Endothelial cell of umbilical vein (primary cell): ENCODE data around the gene ITPR1. TPM values are rescaled to one million over a fixed set of nuclear protein-coding genes. Genes with fewer than 3 reads are reported as not detected.

Source experiments
- BruUV-seq: library from RNA; stranded (reverse); fragments of 400-500 nt; replicated peaks from 2 replicates; lab custom pipeline; 2021; lab: Mats Ljungman, UMichigan
- CTCF ChIA-PET: fragments of 300-600, 350-600 bp; sonication (Branson Sonifier 250); formaldehyde crosslinking; loops from one replicate; lab custom pipeline; 2021; ENCODE audit warnings: antibody characterized with exemption, inconsistent platforms; lab: Charles Lee
- POLR2A ChIA-PET: fragments of 300-600, 350-600 bp; sonication (Branson Sonifier 250); formaldehyde crosslinking; loops from one replicate; lab custom pipeline; 2021; ENCODE audit warnings: antibody characterized with exemption, inconsistent platforms; lab: Charles Lee
- DNase-seq: peaks from one replicate; pipeline ENCODE4 v3.0.0-alpha.2; 2011; ENCODE audit warnings: low read depth, low spot score
- FAIRE-seq: peaks from 2 replicates; lab custom pipeline; 2011; peaks lifted over from hg19 to GRCh38; lab: Jason Lieb, UNC
- H2AFZ ChIP-seq: 2 replicates; pipeline ENCODE4 v1.6.0; 2012; ENCODE audit warnings: low read depth, low read length, control low read depth, inconsistent platforms
- H3K27ac ChIP-seq: 2 replicates; pipeline ENCODE4 v1.5.1; 2011; ENCODE audit warnings: low read depth, mild to moderate bottlenecking, control low read depth, low read length, moderate library complexity; ENCODE audit not compliant: insufficient read depth
- H3K27me3 ChIP-seq, 2 experiments: 2 replicates each; pipeline versions ENCODE4 v1.6.0 to v1.6.1; 2011; ENCODE audit warnings: low read length in 2 of 2, mixed read lengths in 1 of 2; ENCODE audit not compliant: control insufficient read depth in 2 of 2, insufficient read depth in 2 of 2
- H3K36me3 ChIP-seq, 2 experiments: 2 replicates in 1 of 2; 3 replicates in 1 of 2; pipeline ENCODE4 v1.5.1; 2011; ENCODE audit warnings: low read length in 2 of 2, mild to moderate bottlenecking in 1 of 2, moderate library complexity in 1 of 2; ENCODE audit not compliant: control insufficient read depth in 2 of 2, insufficient read depth in 2 of 2; ENCODE audit errors: extremely low read depth in 1 of 2
- H3K4me1 ChIP-seq: 3 replicates; pipeline ENCODE4 v1.5.1; 2011; ENCODE audit warnings: mild to moderate bottlenecking, low read length; ENCODE audit not compliant: control insufficient read depth, insufficient read depth; ENCODE audit errors: extremely low read depth
- H3K4me2 ChIP-seq: 2 replicates; pipeline ENCODE4 v1.6.1; 2011; ENCODE audit warnings: low read length, control low read depth, mixed read lengths; ENCODE audit not compliant: insufficient read depth
- H3K4me3 ChIP-seq, 3 experiments: fragments of 200-600 bp in 1 of 3; sonication (generic), shearing (Covaris generic) in 1 of 3; replicated peaks in 1 of 3; 2 replicates each; pipeline ENCODE4 v1.5.1; 2011 to 2016; ENCODE audit warnings: control low read depth in 3 of 3, low read length in 3 of 3, mild to moderate bottlenecking in 2 of 3, inconsistent platforms in 1 of 3, low read depth in 1 of 3, moderate library complexity in 1 of 3; ENCODE audit not compliant: insufficient read depth in 1 of 3
- H3K79me2 ChIP-seq: 2 replicates; pipeline ENCODE4 v1.6.0; 2012; ENCODE audit warnings: low read length, inconsistent platforms; ENCODE audit not compliant: control insufficient read depth, insufficient read depth
- H3K9ac ChIP-seq: replicated peaks from 2 replicates; pipeline ENCODE3; 2011; ENCODE audit warnings: low read length, control low read depth; ENCODE audit not compliant: insufficient read depth; ENCODE audit errors: extremely low read depth
- H3K9me1 ChIP-seq: replicated peaks from 3 replicates; pipeline ENCODE4 v1.6.0; 2011; ENCODE audit warnings: mild to moderate bottlenecking, low read length; ENCODE audit not compliant: control insufficient read depth, insufficient read depth; ENCODE audit errors: extremely low read depth
- H3K9me3 ChIP-seq: replicated peaks from 2 replicates; pipeline ENCODE4 v1.5.1; 2012; ENCODE audit warnings: low read length, inconsistent platforms; ENCODE audit not compliant: control insufficient read depth, insufficient read depth
- H4K20me1 ChIP-seq: replicated peaks from 2 replicates; pipeline ENCODE3; 2011; ENCODE audit warnings: mild to moderate bottlenecking, low read length; ENCODE audit not compliant: control insufficient read depth, insufficient read depth; ENCODE audit errors: extremely low read depth
- CTCF ChIP-seq, 2 donors: IDR thresholded peaks; 1 replicate in 1 of 2; 2 replicates in 1 of 2; pipeline ENCODE4 v1.5.1; 2011; ENCODE audit warnings: low read length in 2 of 2, mild to moderate bottlenecking in 2 of 2, moderate library complexity in 2 of 2, control low read depth in 1 of 2, inconsistent platforms in 1 of 2, low read depth in 1 of 2; ENCODE audit not compliant: insufficient read depth in 1 of 2; ENCODE audit errors: extremely low read depth in 1 of 2
- EZH2 ChIP-seq: IDR thresholded peaks from 2 replicates; pipeline ENCODE4 v1.6.1; 2012; ENCODE audit warnings: borderline replicate concordance, low read depth, mild to moderate bottlenecking, moderate library complexity, low read length, inconsistent platforms; ENCODE audit not compliant: severe bottlenecking
- FOS ChIP-seq: IDR thresholded peaks from 2 replicates; pipeline ENCODE4 v1.6.1; 2011; ENCODE audit warnings: mild to moderate bottlenecking, low read length, moderate library complexity, borderline replicate concordance; ENCODE audit not compliant: insufficient read depth
- GATA2 ChIP-seq: IDR thresholded peaks from 2 replicates; pipeline ENCODE4 v1.7.0; 2011; ENCODE audit warnings: low read depth, mild to moderate bottlenecking, moderate library complexity, mixed read lengths, low read length; ENCODE audit not compliant: insufficient read length, insufficient read depth
- JUN ChIP-seq: IDR thresholded peaks from 2 replicates; pipeline ENCODE4 v1.6.1; 2011; ENCODE audit warnings: borderline replicate concordance, low read depth; ENCODE audit not compliant: insufficient read length, insufficient read depth
- MYC ChIP-seq: IDR thresholded peaks from one replicate; pipeline ENCODE4 v1.6.1; 2011; ENCODE audit warnings: mild to moderate bottlenecking, low read depth, low read length
- POLR2AphosphoS5 ChIP-seq: IDR thresholded peaks from 2 replicates; pipeline ENCODE4 v1.6.1; 2012; ENCODE audit warnings: low read depth, mild to moderate bottlenecking, control low read depth, low read length, moderate library complexity; ENCODE audit not compliant: insufficient read depth
- dilution Hi-C: fragments of 300-500 bp; cut with MboI; formaldehyde crosslinking; loops from one replicate; pipeline ENCODE4 v1.15.0; 2019; ENCODE audit warnings: low sequenced_read_pairs; ENCODE audit not compliant: extremely low pct_ligation_motif_present
- intact Hi-C: fragments of 100-400 bp; cut with micrococcal nuclease; formaldehyde crosslinking; loops from one replicate; pipeline ENCODE4 v1.10.0; 2022
- polyA plus RNA-seq, 4 experiments: library from polyadenylated mRNA; depleted of rRNA in 3 of 4; stranded (reverse) in 3 of 4; unstranded in 1 of 4; fragments of >200 nt; gene quantifications; 2 replicates each; pipeline versions ENCODE4 v1.2.1 to v1.2.3, GENCODE V29; 2011 to 2012; ENCODE audit warnings: missing spikeins in 1 of 4
- total RNA-seq: library from RNA; stranded (reverse); gene quantifications from 2 replicates; pipeline ENCODE4 v1.2.3, GENCODE V29; 2021

Gene ITPR1
- total and polyA plus RNA-seq, 2 donors (not counting 3 experiments of a cell fraction or from before 2014, with no cell fraction given), result 5.1 to 16.1 TPM

- H3K9ac ChIP-seq, result peak overlapping the region; percentile 82
- no peaks in the 10 kb centered on the region for H3K27me3 ChIP-seq
- peak overlapping the region; percentile 65 for H3K4me2 ChIP-seq
- no peaks in the 10 kb centered on the region for H3K9me1 ChIP-seq
- no peaks in the 10 kb centered on the region for H3K9me3 ChIP-seq
- dilution Hi-C loops (no loop called here), intact Hi-C loops (no loop called here)
- H2AFZ ChIP-seq, result peak overlapping the region; percentile 68
- FAIRE-seq (peak; percentile 62), DNase-seq (peak; percentile 82)
- no peaks in the 10 kb centered on the region for H3K36me3 ChIP-seq
- ChIA-PET CTCF (interaction anchor here (0.6 to 1.2 kb wide), 4 partner anchors 27 to 146 kb away, joined by 3 to 7 read pairs (median 3); no protein-coding TSS in a partner anchor), POLR2A (interaction anchor here (1.0 kb wide), 1 partner anchor 112 kb away, joined by 3 read pairs; the partner anchor contains the start of gene BHLHE40)
- BruUV-seq, result TSS peak; percentile 29
- H3K4me1 ChIP-seq, result peaks cover 23% of the 10 kb centered on the region
- TF ChIP-seq EZH2 (no peak), FOS (no peak), MYC (no peak), CTCF (IDR thresholded peaks at IDR 0.05; ENCODE audit: extremely low read depth in 1 of 2, insufficient read depth in 1 of 2, low read depth in 1 of 2, low read length in 2 of 2) (no peak), JUN (no peak), POLR2AphosphoS5 (no peak), GATA2 (no peak)
- H3K79me2 ChIP-seq, result no peaks in the 10 kb centered on the region
- no peaks in the 10 kb centered on the region for H4K20me1 ChIP-seq
- peak overlapping the region; percentile 89 for H3K27ac ChIP-seq
- peak overlapping the region in 1 of 3 experiments; percentile 20 for H3K4me3 ChIP-seq
Measured at GRCh38 chr3:4866866-4867265, 373.7 kb downstream of the ITPR1 start.
